GM10248 (cell line): Measurements from ENCODE around the gene TNFAIP8.
"Not testable (repeated sequence)": the region's sequence is repeated elsewhere in the genome, so short reads cannot be mapped to it uniquely, and the experiment has no call there.

Experiments
- CTCF ChIA-PET: fragments of 300-600 bp; sonication (Branson Sonifier 250); formaldehyde crosslinking; extraction: SDS; loops from one replicate; lab custom pipeline; 2021; ENCODE audit warnings: antibody characterized with exemption; lab: Yijun Ruan, JAX
- POLR2A ChIA-PET: fragments of 350-650 bp; sonication (Branson Sonifier 250); formaldehyde crosslinking; extraction: SDS; loops from one replicate; lab custom pipeline; 2020; ENCODE audit warnings: antibody characterized with exemption; lab: Yijun Ruan, JAX
- DNase-seq: peaks from one replicate; pipeline ENCODE4 v3.0.0; 2012; ENCODE audit errors: extremely low spot score
- TF ChIP-seq, protein P1 (sequence below): IDR thresholded peaks from 2 replicates; pipeline ENCODE4 v1.5.1; 2012; ENCODE audit warnings: mild to moderate bottlenecking, low read depth; ENCODE audit errors: extremely low read depth, missing control alignments, control extremely low read depth

Gene TNFAIP8

GRCh38 chr5:119418606-119419100 is 62.8 kb downstream of the TNFAIP8 start:
- DNase-seq: no peak
- TF ChIP-seq, protein P1, sequence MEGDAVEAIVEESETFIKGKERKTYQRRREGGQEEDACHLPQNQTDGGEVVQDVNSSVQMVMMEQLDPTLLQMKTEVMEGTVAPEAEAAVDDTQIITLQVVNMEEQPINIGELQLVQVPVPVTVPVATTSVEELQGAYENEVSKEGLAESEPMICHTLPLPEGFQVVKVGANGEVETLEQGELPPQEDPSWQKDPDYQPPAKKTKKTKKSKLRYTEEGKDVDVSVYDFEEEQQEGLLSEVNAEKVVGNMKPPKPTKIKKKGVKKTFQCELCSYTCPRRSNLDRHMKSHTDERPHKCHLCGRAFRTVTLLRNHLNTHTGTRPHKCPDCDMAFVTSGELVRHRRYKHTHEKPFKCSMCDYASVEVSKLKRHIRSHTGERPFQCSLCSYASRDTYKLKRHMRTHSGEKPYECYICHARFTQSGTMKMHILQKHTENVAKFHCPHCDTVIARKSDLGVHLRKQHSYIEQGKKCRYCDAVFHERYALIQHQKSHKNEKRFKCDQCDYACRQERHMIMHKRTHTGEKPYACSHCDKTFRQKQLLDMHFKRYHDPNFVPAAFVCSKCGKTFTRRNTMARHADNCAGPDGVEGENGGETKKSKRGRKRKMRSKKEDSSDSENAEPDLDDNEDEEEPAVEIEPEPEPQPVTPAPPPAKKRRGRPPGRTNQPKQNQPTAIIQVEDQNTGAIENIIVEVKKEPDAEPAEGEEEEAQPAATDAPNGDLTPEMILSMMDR: no peak
- POLR2A ChIA-PET: interaction anchor here (0.6 kb wide), 1 partner anchor 54 kb away, joined by 3 read pairs; no protein-coding TSS in a partner anchor
- CTCF ChIA-PET: interaction anchor here (0.9 to 4.0 kb wide), 8 partner anchors 9 to 431 kb away, joined by 3 to 21 read pairs (median 4); partner anchors contain the start of gene DTWD2

DNA sequence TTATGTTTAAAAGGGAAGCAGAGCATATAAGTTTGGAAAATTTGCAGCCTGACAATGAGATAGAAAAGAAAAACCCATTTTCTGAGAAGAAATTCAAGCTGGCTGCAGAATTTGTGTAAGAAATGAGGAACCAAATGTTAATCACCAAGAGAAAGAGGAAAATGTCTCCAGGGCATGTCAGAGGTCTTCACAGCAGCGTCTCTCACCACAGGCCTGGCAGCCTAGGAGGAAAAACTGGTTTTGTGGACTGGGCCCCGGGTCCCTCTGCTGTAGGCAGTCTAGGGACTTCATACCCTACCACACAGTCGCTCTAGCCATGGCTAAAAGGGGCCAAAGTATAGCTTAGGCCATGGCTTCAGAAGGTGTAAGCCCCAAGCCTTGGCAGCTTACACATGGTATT is 64.3 kb downstream of the TNFAIP8 start:
- TF ChIP-seq, protein P1: no peak
- DNase-seq: no peak
- CTCF ChIA-PET: interaction anchor here (1.1 to 5.7 kb wide), 2 partner anchors 9 to 14 kb away, joined by 3 to 60 read pairs; no protein-coding TSS in a partner anchor
- POLR2A ChIA-PET: no interaction called here

DNA sequence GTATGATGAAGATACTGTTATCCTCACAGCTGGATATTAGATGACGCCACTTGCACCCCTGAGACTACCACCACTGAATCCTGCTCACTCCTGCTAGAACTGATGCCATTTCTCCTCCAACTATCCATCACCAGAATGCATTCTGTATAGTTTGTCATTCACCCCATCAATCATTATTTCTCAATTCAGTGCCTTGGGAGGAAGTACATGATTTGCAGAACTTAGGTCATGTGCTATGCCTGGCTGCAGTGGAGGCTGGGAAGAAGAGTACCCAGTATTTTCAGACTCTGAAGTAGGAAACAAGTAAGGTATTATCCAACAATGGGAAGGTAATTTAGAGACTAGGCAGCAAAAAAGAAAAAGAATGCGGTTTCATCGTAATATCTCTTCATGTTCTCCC is 70.2 kb downstream of the TNFAIP8 start:
- no peak for DNase-seq
- TF ChIP-seq, protein P1: no peak
- ChIA-PET POLR2A (no interaction called here), CTCF (interaction anchor here (1.2 to 5.4 kb wide), 4 partner anchors 9 to 111 kb away, joined by 3 to 31 read pairs (median 7); no protein-coding TSS in a partner anchor)

DNA sequence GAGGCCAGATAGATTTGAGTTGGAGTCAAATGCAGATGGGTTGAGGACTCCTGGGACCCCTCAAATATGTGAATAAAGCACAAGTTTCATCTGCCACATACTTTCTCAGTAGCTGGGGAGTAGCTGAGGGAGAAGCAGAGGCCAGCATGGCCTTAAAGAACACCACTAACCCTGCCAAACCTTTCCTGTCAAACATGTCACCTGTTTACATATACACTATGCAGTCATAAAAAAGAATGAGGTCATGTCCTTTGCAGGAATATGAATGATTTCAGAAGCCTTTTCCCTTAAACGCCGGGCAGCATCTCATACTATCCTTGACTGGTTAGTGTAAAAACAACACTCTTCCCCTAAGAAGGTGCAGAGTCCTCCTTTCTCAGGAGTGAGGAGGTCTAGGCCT is 71.2 kb downstream of the TNFAIP8 start:
- DNase-seq: no peak
- TF ChIP-seq, protein P1: no peak
- POLR2A ChIA-PET: no interaction called here
- CTCF ChIA-PET: interaction anchor here (1.2 to 5.4 kb wide), 3 partner anchors 8 to 440 kb away, joined by 3 to 31 read pairs (median 10); no protein-coding TSS in a partner anchor

- CTCF ChIA-PET: interaction anchor here (1.2 kb wide), 1 partner anchor 440 kb away, joined by 3 read pairs; no protein-coding TSS in a partner anchor
- POLR2A ChIA-PET, DNase-seq: not testable (repeated sequence)
These were observed 71.8 kb downstream of the TNFAIP8 start for GRCh38 chr5:119427596-119427995.

- DNase-seq, POLR2A ChIA-PET, CTCF ChIA-PET: not testable (repeated sequence)
These were observed 72.3 kb downstream of the TNFAIP8 start for GRCh38 chr5:119428166-119428565.

DNA sequence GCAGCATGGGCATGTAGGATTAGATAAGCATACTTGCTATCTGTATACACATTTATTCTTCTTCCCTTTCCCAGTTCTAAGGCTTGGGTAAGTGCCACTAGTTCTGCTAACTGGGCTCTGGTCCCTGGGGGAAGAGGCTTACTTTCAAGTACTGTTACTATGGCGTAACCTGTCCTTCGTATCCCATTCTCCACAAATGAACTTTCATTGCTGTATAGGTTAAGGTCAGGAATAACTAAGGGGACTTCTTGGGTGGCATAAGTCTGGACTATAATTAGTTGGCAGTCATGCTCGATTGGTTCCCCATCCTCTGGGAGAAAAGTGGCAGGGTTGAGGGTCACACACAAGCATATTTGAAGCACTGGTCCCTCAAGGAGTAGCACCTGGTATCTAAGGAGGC is 72.8 kb downstream of the TNFAIP8 start:
- CTCF ChIA-PET, DNase-seq: not testable (repeated sequence)

DNA sequence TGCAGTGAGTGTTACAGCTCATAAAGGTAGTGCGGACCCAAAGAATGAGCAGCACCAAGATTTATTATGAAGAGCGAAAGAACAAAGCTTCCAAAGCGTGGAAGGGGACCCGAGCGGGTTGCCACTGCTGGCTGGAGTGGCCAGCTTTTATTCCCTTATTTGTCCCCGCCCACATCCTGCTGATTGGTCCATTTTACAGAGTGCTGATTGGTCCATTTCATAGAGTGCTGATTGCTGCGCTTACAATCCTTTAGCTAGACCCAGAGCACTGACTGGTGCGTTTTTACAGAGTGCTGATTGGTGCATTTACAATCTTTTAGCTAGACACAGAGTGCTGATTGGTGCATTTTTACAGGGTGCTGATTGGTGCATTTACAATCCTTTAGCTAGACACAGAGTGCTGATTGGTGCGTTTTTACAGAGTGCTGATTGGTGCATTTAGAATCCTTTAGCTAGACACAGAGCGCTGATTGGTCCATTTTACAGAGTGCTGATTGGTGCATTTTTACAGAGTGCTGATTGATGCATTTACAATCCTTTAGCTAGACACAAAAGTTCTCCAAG is 76.9 kb downstream of the TNFAIP8 start:
- CTCF ChIA-PET: interaction anchor here (1.1 to 3.9 kb wide), 9 partner anchors 9 to 450 kb away, joined by 3 to 41 read pairs (median 4); partner anchors contain the start of gene DTWD2
- DNase-seq, POLR2A ChIA-PET: not testable (repeated sequence)

More for the DNA sequence above, 72.8 kb downstream of the TNFAIP8 start:
- POLR2A ChIA-PET: not testable (repeated sequence)
